Calu3 (cell line): Measurements from ENCODE around the gene MSANTD7. TPM values are rescaled to one million over a fixed set of nuclear protein-coding genes. Genes with fewer than 3 reads are reported as not detected.
"Not testable (repeated sequence)": the region's sequence is repeated elsewhere in the genome, so short reads cannot be mapped to it uniquely, and the experiment has no call there.

Experiments
- BruUV-seq: library from RNA; stranded (reverse); fragments of 400-500 nt; replicated peaks from 2 replicates; lab custom pipeline; 2021; lab: Mats Ljungman, UMichigan
- CTCF ChIA-PET: fragments of 300-600 bp; sonication (Branson Sonifier 250); formaldehyde crosslinking; loops from one replicate; lab custom pipeline; 2022; ENCODE audit warnings: antibody characterized with exemption; lab: Charles Lee
- DNase-seq: peaks from one replicate; pipeline ENCODE4 v3.0.0; 2022
- H3K27ac Mint-ChIP-seq: one replicate; pipeline ENCODE4 v1.8.0; 2022; ENCODE audit warnings: mixed read lengths; ENCODE audit not compliant: unreplicated experiment
- H3K27me3 Mint-ChIP-seq: one replicate; pipeline ENCODE4 v1.8.0; 2022; ENCODE audit warnings: mixed read lengths; ENCODE audit not compliant: unreplicated experiment
- H3K36me3 Mint-ChIP-seq: one replicate; pipeline ENCODE4 v1.8.0; 2022; ENCODE audit warnings: mild to moderate bottlenecking, moderate library complexity, mixed read lengths; ENCODE audit not compliant: insufficient read depth, unreplicated experiment
- H3K4me1 Mint-ChIP-seq: one replicate; pipeline ENCODE4 v1.8.0; 2022; ENCODE audit warnings: mild to moderate bottlenecking, low read depth, mixed read lengths; ENCODE audit not compliant: unreplicated experiment
- H3K4me3 Mint-ChIP-seq: one replicate; pipeline ENCODE4 v1.8.0; 2022; ENCODE audit warnings: mild to moderate bottlenecking, low read depth, moderate library complexity, mixed read lengths; ENCODE audit not compliant: unreplicated experiment
- H3K9me3 Mint-ChIP-seq: one replicate; pipeline ENCODE4 v1.8.0; 2022; ENCODE audit warnings: low read depth, mixed read lengths; ENCODE audit not compliant: unreplicated experiment
- CTCF ChIP-seq: fragments of 200-600 bp; IDR thresholded peaks from one replicate; pipeline ENCODE4 v1.8.0; 2022; ENCODE audit warnings: antibody characterized with exemption; ENCODE audit not compliant: unreplicated experiment
- intact Hi-C: fragments of 100-400 bp; cut with micrococcal nuclease; formaldehyde crosslinking; loops from one replicate; pipeline ENCODE4 v1.10.0; 2022; ENCODE audit not compliant: unreplicated experiment
- total RNA-seq: library from RNA; stranded (reverse); gene quantifications from 2 replicates; pipeline ENCODE4 v1.2.3, GENCODE V29; 2022

MSANTD7 gene
- total RNA-seq, 1 experiment from 2014 or later: 21.9 TPM

- H3K36me3 Mint-ChIP-seq: peaks cover 7% of the 10 kb centered on the region
- CTCF ChIA-PET: interaction anchor here (0.7 kb wide), 1 partner anchor 162 kb away, joined by 6 read pairs; no protein-coding TSS in a partner anchor
- no peaks in the 10 kb centered on the region for H3K27me3 Mint-ChIP-seq
- no peak overlapping the region for H3K27ac Mint-ChIP-seq
- no peak for DNase-seq
- H3K4me3 Mint-ChIP-seq: no peak overlapping the region
- intact Hi-C loops: no loop called here
- peaks cover 12% of the 10 kb centered on the region for H3K4me1 Mint-ChIP-seq
- no peaks in the 10 kb centered on the region for H3K9me3 Mint-ChIP-seq
- TF ChIP-seq CTCF: no peak
- BruUV-seq: no TSS peak
These were observed 22.4 kb upstream of the MSANTD7 start for GRCh38 chr10:14815681-14816080.

- H3K4me3 Mint-ChIP-seq, H3K27me3 Mint-ChIP-seq, H3K36me3 Mint-ChIP-seq, H3K9me3 Mint-ChIP-seq, H3K27ac Mint-ChIP-seq, BruUV-seq, DNase-seq, intact Hi-C loops, CTCF ChIA-PET: not testable (repeated sequence)
- H3K4me1 Mint-ChIP-seq: peaks cover 17% of the 10 kb centered on the region
These were observed 21.4 kb upstream of the MSANTD7 start for GRCh38 chr10:14816717-14817116.

- H3K9me3 Mint-ChIP-seq: no peaks in the 10 kb centered on the region
- no peaks in the 10 kb centered on the region for H3K27me3 Mint-ChIP-seq
- H3K4me3 Mint-ChIP-seq: no peak overlapping the region
- intact Hi-C loops: loop anchor here (5.0 to 10.0 kb wide), 2 partner anchors 245 to 288 kb away; no protein-coding TSS in a partner anchor
- no TSS peak for BruUV-seq
- TF ChIP-seq CTCF: no peak
- H3K4me1 Mint-ChIP-seq: peaks cover 26% of the 10 kb centered on the region
- CTCF ChIA-PET: no interaction called here
- DNase-seq: peak; percentile 15
- H3K27ac Mint-ChIP-seq: peak overlapping the region; percentile 50
- H3K36me3 Mint-ChIP-seq: peaks cover 7% of the 10 kb centered on the region
These were observed 17.9 kb upstream of the MSANTD7 start for GRCh38 chr10:14820010-14820774.

- TF ChIP-seq CTCF: no peak
- intact Hi-C loops: loop anchor here (5.0 to 10.0 kb wide), 2 partner anchors 246 to 288 kb away; no protein-coding TSS in a partner anchor
- DNase-seq: no peak
- no TSS peak for BruUV-seq
- no peaks in the 10 kb centered on the region for H3K27me3 Mint-ChIP-seq
- H3K27ac Mint-ChIP-seq: peak overlapping the region; percentile 48
- H3K9me3 Mint-ChIP-seq: no peaks in the 10 kb centered on the region
- H3K4me1 Mint-ChIP-seq: peaks cover 26% of the 10 kb centered on the region
- peaks cover 7% of the 10 kb centered on the region for H3K36me3 Mint-ChIP-seq
- no peak overlapping the region for H3K4me3 Mint-ChIP-seq
- CTCF ChIA-PET: no interaction called here
These were observed 17.3 kb upstream of the MSANTD7 start for GRCh38 chr10:14820775-14821154.
